ENCODE measurements around the gene OR2A5. TPM values are rescaled to one million over a fixed set of nuclear protein-coding genes. Genes with fewer than 3 reads are reported as not detected.

Gene OR2A5
- total and polyA plus RNA-seq, 5 experiments from 2014 or later: 0.05 TPM; not detected in 4

DNA sequence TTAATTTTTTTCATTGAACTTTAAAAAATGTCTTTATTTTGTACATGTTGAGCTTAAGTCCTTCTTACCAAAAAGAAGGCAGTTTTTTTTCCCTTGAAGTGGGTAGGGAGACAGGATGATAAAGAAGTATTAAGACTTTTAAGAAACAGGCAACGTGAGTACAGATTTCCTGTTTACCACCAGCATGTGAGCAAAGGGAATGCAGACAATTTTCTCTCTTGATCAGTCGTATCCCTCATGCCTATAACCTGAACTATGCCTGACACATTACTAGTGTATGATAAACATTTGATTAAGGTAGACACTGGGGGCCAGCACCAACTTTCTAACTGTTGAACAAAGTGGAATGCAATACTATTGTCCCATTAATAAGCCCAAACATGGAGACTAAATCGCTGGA, 51.9 kb downstream of the OR2A5 start:
- peak in 2 of 10 donors; percentile 3 for DNase-seq
- Mint-ChIP-seq H3K27ac (no peak overlapping the region), H3K36me3 (no peaks in the 10 kb centered on the region), H3K4me3 (no peak overlapping the region), H3K4me1 (peaks cover 7 to 17% (median 10%) of the 10 kb centered on the region in 4 donors), H3K27me3 (peaks cover 0 to 6% (median 0%) of the 10 kb centered on the region in 5 donors), H3K9me3 (peaks cover 0 to 12% (median 0%) of the 10 kb centered on the region in 9 donors)
- POLR2A ChIA-PET: no interaction called here
- no peak for ATAC-seq

- H3K9me3 Mint-ChIP-seq: peaks cover 0 to 12% (median 0%) of the 10 kb centered on the region in 9 donors
- ATAC-seq (no peak), DNase-seq (no peak)
- H3K36me3 Mint-ChIP-seq: no peaks in the 10 kb centered on the region
- H3K27me3 Mint-ChIP-seq: peaks cover 0 to 4% (median 0%) of the 10 kb centered on the region in 5 donors
- H3K27ac Mint-ChIP-seq: peak overlapping the region in 2 of 10 donors; percentile 2 to 3
- H3K4me1 Mint-ChIP-seq: peaks cover 7 to 17% (median 10%) of the 10 kb centered on the region in 4 donors
- POLR2A ChIA-PET: no interaction called here
- H3K4me3 Mint-ChIP-seq: no peak overlapping the region
These were observed 53.3 kb downstream of the OR2A5 start for GRCh38 chr7:144102041-144102440.

- no peaks in the 10 kb centered on the region for H3K9me3 Mint-ChIP-seq
- no peak overlapping the region for H3K4me3 Mint-ChIP-seq
- DNase-seq: no peak
- H3K4me1 Mint-ChIP-seq: peaks cover 7 to 16% (median 8%) of the 10 kb centered on the region in 4 donors
- H3K36me3 Mint-ChIP-seq: peaks cover 0 to 6% (median 0%) of the 10 kb centered on the region in 3 donors
- POLR2A ChIA-PET: no interaction called here
- H3K27ac Mint-ChIP-seq: no peak overlapping the region
- H3K27me3 Mint-ChIP-seq: peaks cover 0 to 10% (median 4%) of the 10 kb centered on the region in 5 donors
- no peak for ATAC-seq
These were observed 56.5 kb downstream of the OR2A5 start for GRCh38 chr7:144105211-144105610.

Other genes with a start within 250 kb of the OR2A5 start
- 10 to 100 TPM; 16.9 to 19.2 TPM for gene TCAF1, start 146.8 kb upstream of the OR2A5 start, total RNA-seq
- gene TCAF1, start 146.8 kb upstream of the OR2A5 start, polyA plus RNA-seq: 10 to 100 TPM in 2 of 3 donors, 1 to 10 TPM in 1; 8.9 to 15.2 (median 12.8) TPM
- gene OR2F2, start 113.7 kb upstream of the OR2A5 start, total RNA-seq: not detected
- not detected for gene OR2F2, start 113.7 kb upstream of the OR2A5 start, polyA plus RNA-seq
- gene OR2F1, start 94.1 kb upstream of the OR2A5 start, total RNA-seq: not detected
- gene OR2F1, start 94.1 kb upstream of the OR2A5 start, polyA plus RNA-seq: not detected
- not detected for gene OR6B1, start 48.6 kb upstream of the OR2A5 start, total RNA-seq
- gene OR6B1, start 48.6 kb upstream of the OR2A5 start, polyA plus RNA-seq: not detected
- not detected for gene OR2A25, start 20.9 kb downstream of the OR2A5 start, total RNA-seq
- not detected for gene OR2A25, start 20.9 kb downstream of the OR2A5 start, polyA plus RNA-seq
- gene OR2A12, start 37.3 kb downstream of the OR2A5 start, total RNA-seq: not detected
- gene OR2A12, start 37.3 kb downstream of the OR2A5 start, polyA plus RNA-seq: not detected
- not detected for gene OR2A2, start 60.6 kb downstream of the OR2A5 start, total RNA-seq
- gene OR2A2, start 60.6 kb downstream of the OR2A5 start, polyA plus RNA-seq: not detected
- gene OR2A14, start 74.2 kb downstream of the OR2A5 start, total RNA-seq: not detected
- gene OR2A14, start 74.2 kb downstream of the OR2A5 start, polyA plus RNA-seq: not detected
- gene CTAGE4, start 134.5 kb downstream of the OR2A5 start, total RNA-seq: 1 to 10 TPM; 1.8 to 1.9 TPM
- under 1 TPM in 1 of 3 donors, not detected in 2; 0.44 TPM for gene CTAGE4, start 134.5 kb downstream of the OR2A5 start, polyA plus RNA-seq
- 1 to 10 TPM; 4.2 to 5.0 TPM for gene ARHGEF35, start 146.9 kb downstream of the OR2A5 start, total RNA-seq
- 1 to 10 TPM in 2 of 3 donors, under 1 TPM in 1; 0.87 to 2.4 (median 2.4) TPM for gene ARHGEF35, start 146.9 kb downstream of the OR2A5 start, polyA plus RNA-seq
- gene OR2A42, start 190.7 kb downstream of the OR2A5 start, total RNA-seq: under 1 TPM in 1 of 2 experiments, not detected in 1; 0.16 TPM
- gene OR2A42, start 190.7 kb downstream of the OR2A5 start, polyA plus RNA-seq: under 1 TPM in 1 of 3 donors, not detected in 2; 0.09 TPM
- 1 to 10 TPM; 5.5 to 5.9 TPM for gene OR2A7, start 215.8 kb downstream of the OR2A5 start, total RNA-seq
- under 1 TPM; 0.23 to 0.74 (median 0.67) TPM for gene OR2A7, start 215.8 kb downstream of the OR2A5 start, polyA plus RNA-seq
- gene CTAGE8, start 220.3 kb downstream of the OR2A5 start, total RNA-seq: 1 to 10 TPM; 1.2 to 1.3 TPM
- gene CTAGE8, start 220.3 kb downstream of the OR2A5 start, polyA plus RNA-seq: under 1 TPM in 1 of 3 donors, not detected in 2; 0.47 TPM